ENCODE measurements around the gene PBX1.

DNA sequence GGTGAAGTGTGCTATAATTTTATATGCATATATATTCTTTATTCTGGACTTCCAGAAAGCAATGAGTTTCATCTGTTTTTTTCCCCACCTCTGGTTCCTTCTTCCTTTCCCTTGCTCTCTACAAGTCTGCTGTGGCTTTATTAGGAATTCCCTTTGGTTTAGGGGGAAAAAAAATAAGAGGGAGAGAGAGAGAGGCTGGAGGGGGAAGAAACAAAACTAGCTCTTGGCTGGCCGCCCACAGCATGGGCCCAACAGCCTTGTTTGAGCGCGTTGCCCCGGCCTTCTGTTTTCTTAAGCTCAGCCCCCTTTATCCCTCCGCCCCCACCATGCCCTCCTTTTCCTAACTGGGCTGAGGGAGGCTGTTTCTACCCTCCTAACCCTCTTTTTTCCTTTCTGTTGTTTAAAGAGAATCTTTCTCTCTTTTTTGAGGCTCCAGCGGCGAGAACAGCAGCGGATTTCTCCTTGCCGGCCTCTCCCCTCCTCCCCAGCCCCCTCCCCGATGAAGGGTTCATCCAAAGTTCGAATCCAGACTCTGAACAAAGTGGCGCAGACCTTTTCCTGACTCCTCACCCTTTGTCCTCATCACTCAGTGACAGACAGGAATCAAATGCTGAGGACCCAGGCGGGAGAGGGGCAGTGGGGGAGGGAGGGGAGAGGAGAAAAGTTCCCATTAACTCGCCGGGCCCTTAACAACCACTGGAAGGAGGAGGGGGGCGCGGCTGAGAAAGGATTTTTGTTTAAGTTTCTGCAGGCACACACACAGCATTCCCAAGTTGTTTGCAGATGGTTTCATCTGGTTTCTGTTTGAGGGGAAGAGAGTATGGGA is 29.7 kb downstream of the PBX1 start:
- TF ChIP-seq, protein P1, sequence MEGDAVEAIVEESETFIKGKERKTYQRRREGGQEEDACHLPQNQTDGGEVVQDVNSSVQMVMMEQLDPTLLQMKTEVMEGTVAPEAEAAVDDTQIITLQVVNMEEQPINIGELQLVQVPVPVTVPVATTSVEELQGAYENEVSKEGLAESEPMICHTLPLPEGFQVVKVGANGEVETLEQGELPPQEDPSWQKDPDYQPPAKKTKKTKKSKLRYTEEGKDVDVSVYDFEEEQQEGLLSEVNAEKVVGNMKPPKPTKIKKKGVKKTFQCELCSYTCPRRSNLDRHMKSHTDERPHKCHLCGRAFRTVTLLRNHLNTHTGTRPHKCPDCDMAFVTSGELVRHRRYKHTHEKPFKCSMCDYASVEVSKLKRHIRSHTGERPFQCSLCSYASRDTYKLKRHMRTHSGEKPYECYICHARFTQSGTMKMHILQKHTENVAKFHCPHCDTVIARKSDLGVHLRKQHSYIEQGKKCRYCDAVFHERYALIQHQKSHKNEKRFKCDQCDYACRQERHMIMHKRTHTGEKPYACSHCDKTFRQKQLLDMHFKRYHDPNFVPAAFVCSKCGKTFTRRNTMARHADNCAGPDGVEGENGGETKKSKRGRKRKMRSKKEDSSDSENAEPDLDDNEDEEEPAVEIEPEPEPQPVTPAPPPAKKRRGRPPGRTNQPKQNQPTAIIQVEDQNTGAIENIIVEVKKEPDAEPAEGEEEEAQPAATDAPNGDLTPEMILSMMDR (IDR thresholded peaks at IDR 0.05; ENCODE audit: low read length) = no peak
- TF ChIP-seq EZH2 (optimal IDR thresholded peaks at IDR 0.05; ENCODE audit: low read depth, low read length) (no peak), EZH2phosphoT487 (IDR thresholded peaks at IDR 0.05; ENCODE audit: low read length) (no peak)
